KBM-7 (cell line): ENCODE results near the gene QKI.

ENCODE experiments used
- DNase-seq: peaks from one replicate; pipeline ENCODE4 v3.0.0-alpha.2; 2015
- in situ Hi-C: fragments of 300-500 bp; cut with MboI; formaldehyde crosslinking; loops from 2 replicates; pipeline ENCODE4 v1.14.3; 2020; ENCODE audit warnings: low sequenced_read_pairs, low pct_unique_long_range_greater_than_20kb, mixed read lengths

The QKI gene

DNA sequence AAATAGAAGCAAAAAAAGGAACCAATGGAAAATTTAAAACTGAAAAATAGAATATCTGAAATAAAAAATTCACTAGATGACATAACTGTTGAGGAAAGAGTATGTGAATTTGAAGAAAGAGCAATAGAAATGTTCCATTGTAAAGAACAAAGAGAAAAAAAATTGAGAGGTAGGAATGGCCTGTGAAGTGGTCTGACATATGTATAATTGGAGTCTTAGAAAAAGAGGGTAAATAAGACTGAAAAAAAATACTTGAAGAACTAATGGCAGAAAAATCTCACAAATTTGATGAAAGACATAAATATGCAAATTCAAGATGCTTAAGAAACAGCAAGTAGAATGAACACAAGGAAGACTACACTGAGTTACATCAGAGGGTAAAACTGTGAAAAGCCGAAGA is 93.4 kb downstream of the QKI start:
- DNase-seq = peak; percentile 26

DNA sequence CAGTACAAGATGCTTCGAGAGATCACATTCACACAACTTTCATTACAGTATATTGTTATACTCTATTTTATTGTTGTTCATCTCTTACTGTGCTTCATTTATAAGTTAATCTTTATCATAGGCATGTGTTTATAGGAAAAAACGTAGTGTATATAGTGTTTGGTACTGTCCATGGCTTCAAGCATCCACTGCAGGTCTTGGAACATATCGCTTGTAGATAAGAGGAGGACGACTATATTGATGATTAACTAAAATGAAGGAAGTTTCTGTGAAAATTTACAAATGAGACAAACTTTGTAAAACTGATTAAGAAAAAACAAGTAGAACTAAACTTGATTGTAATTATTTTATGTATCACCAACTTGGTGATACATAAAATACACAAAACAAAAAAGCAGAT is 98.5 kb downstream of the QKI start:
- no peak for DNase-seq
- in situ Hi-C loops = no loop called here

More for the DNA sequence above, 93.4 kb downstream of the QKI start:
- in situ Hi-C loops = no loop called here

DNA sequence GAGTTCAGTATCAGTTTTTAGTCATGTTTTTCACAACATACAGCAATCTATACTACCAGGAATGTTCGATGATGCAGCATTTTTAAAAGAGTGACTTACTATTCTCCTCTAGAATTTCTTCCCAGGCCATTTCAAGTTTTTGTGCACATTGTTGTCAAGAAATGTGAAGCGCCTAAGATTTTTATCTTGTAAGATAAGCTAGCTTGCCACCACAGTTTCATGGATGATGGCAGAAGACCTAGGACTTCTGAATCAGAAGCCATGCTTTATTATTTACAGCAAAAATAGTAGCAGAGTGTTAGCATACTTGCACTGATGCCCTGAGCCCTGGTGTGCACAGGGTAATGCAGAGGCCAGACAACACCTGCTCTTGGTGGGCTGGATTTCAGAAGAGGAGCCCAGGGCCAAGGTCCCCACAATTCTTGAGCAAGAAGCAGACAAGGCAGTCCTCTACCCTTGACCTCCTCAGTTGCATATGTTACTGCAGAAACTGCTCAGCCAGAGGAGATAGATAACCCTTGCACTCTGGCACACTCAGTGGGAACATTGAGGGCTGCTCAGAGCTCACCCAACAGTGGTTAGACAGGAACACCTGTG is 99.2 kb downstream of the QKI start:
- in situ Hi-C loops = no loop called here
- DNase-seq = no peak

DNA sequence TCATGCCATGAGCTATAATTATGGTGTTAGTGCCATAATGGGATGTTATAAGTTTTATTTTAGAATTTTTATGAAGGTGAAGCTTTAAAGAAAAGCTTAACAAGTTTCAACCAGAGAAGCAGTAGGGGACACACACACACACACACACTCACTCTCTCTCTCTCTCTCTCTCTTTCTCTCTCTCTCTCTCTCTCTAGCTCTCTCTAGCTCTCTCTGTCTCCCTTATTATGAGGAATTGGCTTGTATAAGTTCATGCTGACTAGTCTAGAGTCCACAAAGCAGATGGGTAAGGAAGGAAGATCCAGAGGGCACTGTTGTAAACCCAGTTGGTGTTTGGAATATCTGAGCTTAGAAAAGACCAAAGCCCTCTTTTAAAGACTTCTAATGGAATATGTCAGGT is 102.4 kb downstream of the QKI start:
- DNase-seq = no peak
- in situ Hi-C loops = no loop called here

DNA sequence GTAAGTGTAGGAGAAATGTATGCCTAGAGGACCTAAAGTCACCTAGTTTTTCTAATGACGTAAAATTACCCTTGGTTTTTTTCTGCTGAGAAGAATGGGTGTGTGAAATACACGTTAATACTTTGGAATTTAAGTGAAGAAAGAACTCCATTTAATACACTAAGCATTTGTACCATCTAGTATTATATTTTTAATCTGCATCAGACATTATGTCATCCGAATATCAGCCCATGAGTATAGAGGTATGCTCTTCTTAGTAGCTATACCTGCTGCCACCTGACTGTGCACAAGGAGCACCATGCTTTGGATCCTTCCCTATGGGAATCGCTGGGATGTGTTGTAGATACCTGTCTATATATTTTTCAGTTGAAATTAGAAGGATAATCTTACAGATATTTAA is 106.4 kb downstream of the QKI start:
- DNase-seq = no peak
- in situ Hi-C loops = no loop called here

DNA sequence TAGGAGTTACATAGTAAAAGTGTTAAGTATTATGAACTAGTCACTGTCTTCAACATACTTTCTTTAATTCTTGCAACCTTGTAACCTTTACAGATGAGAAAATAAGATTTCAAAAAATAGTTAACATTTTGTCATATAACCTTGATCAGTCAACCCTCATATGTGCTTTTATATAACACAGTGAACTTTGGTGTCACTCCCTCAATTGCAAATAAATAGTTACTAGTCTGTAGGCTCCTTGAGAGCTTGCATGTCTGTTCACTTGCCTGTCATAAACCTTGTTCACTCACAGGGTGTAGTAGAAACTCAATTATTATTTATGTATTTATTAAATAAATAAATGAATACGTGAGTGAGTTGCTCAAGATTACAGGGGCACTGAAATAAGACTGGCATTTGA is 107.5 kb downstream of the QKI start:
- no peak for DNase-seq
- in situ Hi-C loops = no loop called here

DNA sequence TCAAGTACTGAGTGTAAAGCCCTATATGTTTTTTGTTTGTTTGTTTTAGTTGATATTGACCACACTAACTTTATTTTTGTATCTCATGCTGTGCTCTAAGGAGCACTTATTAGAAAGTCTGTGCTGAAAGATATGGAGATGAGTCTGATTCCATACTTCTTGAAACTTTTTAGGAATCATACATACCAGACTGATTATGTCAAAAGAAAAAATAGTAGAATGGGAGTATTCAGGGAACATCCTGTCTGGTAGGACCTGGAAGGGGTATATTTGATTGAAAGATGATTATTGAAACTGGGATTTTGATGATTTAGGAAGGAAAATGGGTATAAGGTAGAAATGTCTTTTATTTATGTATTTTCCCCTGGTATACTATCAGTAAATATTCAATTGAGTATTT is 111.4 kb downstream of the QKI start:
- DNase-seq = no peak
- in situ Hi-C loops = no loop called here

DNA sequence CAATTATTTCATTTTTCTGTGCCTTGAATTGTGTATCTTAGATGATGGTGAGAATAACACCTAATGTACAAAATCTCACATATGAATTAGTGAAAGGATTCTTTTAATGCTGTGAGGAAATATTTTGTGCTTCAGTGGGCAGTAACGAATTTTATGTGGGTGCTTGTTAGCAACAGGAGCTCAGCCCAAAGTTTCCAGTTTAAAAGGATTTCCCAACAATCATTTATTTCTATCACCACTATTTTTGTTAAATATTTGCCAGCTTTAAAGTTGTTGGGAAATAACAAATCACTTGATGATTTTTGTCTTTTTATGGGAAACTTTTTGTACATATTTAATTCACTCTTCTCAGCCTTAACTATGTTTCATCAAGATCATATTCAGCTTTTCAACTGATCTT is 111.8 kb downstream of the QKI start:
- no peak for DNase-seq
- in situ Hi-C loops = no loop called here

DNA sequence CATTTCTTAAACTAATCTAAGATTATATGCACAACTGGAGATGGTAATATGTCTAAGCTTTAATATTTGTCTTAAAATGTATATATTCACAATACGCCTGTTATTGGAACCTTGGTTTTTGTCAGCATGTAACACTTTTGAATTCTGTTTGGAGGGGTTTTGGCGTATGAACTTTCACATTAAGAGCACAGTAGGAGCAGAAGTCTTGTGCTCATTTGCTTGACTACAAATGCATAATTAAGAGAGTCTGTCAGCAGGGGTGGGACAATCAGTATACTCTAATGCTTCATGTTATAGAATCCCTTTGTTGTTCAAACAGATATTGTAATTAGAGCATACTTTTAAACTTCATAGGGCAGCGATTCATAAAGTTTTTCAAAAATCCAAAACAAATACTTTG is 112.8 kb downstream of the QKI start:
- in situ Hi-C loops = no loop called here
- DNase-seq = no peak

DNA sequence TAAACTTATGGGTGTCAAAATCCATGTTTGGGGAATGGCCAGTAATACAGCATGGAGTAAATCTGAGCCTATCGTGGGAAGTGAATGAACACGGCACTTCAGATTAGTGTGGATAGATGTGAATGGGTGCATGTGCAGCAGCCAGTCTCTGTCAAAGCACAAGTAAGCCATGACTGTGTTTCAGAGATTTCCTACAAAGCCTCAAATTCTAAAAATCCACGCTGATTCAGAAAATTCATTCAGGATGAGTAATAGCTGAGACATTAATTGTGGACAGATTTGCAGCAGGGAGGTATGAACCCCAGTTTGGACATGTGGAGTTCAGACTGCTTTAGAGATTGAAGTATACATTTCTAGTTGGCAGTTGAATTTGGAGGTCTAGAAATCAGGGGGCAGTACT is 115.1 kb downstream of the QKI start:
- in situ Hi-C loops = no loop called here
- no peak for DNase-seq

DNA sequence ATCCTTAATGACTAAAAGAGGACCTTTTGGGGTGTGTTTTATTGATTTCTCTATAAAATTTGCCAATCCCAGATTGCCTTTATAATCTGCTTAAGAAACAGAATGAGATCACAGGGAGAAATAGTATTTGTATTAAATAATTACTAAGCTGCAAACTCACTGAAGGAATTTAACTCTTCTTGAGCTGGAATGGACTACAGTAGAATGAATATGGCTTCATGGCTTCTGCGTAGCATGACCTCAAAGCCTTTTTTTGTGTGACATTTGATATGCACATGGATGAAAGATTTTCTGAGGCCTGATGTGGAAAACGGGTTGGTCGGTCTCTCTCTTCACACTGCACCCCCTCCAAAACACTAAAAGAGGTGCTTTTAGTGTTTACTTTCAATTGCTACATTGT is 115.9 kb downstream of the QKI start:
- no peak for DNase-seq
- in situ Hi-C loops = no loop called here

DNA sequence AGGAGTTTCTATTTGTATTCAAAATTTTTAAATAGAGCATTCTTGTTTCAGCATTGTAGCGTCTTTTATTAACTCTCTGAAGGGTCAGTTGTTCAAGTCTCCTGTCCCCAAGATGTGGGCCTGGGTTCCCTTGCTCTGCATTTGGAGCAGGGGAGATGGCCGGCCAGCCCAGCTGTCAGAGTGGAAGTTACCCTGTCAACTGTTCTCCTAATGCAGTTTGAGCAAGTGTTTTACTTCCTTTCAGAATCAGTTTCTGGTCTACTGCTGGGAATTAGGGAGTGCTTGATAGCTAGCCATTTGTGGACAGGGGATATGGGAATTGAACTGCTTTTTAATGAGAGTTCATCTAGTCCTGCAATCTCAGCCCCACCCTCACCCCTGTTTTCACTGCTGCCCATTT is 116.6 kb downstream of the QKI start:
- DNase-seq = no peak
- in situ Hi-C loops = no loop called here

DNA sequence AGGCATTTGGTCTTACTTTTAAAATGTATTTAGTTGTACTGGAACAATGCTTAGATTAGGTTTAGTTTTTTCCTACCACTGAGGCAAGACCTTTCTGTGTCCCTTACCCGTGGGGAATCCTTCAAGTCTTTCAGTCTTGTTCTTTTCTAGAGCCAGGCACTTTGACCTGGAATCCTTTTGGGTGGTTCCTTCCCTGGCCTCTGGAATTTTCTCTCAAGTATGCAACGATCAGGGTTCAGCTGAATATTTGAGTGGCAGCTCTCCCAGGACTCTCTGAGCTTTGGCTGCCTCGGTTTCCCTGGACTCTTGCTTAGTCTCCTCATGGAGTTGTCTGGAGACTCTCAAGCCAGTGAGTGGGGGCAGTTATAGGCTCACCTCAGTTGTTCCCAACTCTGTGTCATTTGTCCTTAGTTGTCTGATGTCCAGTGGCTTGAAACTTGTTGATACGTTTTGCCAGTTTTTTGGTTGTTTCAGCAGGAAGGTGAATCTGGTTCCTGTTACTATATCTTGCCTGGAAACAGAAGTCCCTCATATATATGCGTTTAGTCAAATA is 118.1 kb downstream of the QKI start:
- DNase-seq = no peak
- in situ Hi-C loops = no loop called here

DNA sequence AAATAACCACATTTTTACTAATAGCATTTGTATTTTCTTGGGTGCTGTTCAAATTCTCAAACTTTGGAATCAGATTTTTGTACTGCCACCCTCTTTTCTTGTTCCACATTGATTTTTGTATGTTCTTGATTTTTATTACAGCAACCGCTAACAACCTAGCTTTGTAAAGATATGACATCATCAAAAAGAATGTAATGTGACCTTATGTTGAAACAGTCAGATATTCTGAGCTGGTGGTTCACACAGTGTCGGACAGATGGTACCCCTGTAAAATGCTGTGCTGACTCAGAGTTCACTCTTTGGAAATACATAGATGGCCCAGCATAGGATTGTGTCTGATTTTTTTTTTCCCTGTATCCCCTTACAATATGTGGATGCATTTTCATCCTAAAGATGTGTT is 118.9 kb downstream of the QKI start:
- in situ Hi-C loops = no loop called here
- DNase-seq = no peak

DNA sequence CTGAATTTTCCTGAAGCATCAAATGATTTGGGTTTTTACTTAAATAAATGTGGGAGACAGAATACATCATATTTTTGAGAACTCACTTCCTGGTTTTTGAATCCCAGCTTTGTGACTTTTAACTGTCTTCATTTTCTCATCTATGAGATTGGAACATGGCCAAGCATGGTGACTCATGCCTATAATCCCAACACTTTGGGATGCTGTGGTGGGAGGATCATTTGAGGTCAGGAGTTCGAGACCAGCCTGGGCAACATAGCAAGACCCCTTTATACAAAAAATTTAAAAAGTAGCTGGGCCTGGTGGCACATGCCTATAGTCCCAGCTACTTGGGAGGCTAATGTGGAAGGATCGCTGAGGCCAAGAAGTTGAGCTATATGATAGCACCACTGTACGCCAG is 122.3 kb downstream of the QKI start:
- DNase-seq = no peak
- in situ Hi-C loops = no loop called here

DNA sequence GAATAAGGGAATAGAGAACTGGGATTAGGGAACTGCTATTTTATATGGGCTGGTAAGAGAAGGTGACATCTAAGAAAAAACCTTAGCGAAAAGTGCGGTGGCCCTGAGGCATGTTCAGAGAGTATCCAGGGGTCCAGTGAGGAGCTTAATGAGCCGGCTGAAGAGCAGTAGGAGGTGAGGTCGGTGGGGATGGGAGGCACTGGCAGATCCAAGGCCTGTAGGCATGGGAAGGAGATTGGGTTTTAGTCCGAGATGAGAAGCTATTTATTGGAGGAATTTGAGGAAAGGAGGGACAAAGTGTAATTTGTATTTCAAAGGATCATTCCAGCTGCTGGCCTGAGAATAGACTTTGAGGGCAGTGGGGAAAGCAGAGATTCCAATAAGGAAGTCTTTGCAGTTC is 123.8 kb downstream of the QKI start:
- DNase-seq = no peak
- in situ Hi-C loops = no loop called here

DNA sequence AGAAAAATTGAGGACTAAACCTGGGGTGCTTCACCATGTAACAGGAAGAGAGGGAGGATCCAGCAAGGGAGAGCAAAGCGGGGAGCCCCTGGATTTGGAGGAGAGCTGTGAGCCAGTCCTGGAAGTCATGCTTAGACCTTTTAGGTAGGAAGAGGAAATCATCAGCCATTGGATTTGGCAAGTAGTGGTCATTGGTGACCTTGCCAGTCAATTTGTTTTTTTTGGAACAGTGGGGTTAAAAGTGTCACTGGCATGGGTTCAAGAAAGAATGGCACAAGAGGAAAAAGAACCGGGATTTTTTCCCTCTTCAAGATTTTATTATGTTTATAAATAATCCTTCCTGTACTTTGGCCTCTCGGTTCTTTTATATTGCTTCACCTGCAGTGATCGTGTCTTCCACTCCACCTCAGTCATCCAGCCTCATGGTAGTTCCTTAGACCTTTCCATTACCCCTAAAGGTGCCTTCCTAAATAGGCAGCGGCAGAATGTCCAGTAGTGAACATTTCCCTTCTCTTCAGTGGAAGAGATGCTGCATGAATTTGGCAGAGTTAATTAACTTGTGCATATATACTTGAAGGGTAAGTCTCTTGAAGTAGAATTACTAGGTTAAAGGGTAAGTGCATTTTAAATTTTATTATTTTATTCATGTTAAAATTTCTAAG is 124.7 kb downstream of the QKI start:
- in situ Hi-C loops = no loop called here
- DNase-seq = no peak

DNA sequence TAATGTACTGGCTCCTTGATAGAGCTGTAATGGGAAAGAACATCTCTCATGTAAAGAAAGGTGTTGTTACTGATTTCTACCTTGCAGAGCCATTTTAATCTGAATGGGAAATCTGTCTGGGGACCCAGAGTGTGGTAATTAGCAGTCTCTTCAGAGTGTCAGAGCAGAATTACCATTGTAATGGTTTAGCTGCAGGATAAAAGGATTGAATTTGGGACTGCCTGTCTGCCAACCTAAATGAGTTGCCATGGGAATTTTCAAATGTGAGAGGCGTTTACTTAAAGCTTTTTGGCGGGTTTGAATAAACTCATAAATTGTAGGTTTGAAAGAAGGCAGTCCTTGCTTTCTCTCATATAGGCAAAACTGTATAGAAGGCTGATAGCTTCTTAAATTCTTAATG is 128.8 kb downstream of the QKI start:
- DNase-seq = no peak
- in situ Hi-C loops = no loop called here

DNA sequence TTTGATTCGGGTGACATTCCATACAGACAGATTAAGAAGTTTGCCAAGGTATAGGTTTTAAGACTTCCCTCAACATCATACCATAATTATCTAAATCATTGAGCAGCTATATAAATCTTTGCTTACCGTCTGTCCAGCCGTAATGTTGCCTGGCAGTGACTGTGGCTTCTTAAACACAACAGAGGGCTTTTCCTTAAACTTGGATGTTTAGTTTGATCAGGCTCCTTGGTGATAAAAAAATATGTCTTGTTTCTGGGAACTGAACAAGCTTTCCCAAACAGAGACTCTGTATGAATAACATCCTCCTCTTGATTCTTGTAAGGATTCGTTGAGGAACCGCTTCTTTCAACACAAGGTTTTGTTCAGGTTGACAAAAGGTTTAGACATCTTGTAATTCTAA is 130.9 kb downstream of the QKI start:
- no peak for DNase-seq
- in situ Hi-C loops = no loop called here

DNA sequence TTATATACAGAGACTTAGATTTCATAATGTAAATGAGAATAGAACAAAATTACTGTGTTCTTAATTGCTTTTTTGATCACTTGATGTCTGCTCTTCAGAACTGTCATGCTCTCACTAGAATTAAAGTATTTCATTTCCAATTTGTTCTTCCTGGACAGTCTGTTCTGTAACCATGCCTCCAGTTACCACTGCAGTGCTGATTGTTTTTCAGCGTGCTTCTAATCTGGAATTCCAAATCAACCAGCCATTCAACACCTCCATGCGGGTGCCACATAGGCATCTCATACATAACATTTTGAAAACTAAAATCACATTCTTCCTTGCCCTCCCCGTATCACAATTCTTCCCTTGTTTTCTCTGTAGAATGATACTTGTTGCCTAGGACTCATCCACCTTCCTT is 132.8 kb downstream of the QKI start:
- DNase-seq = no peak
- in situ Hi-C loops = no loop called here

DNA sequence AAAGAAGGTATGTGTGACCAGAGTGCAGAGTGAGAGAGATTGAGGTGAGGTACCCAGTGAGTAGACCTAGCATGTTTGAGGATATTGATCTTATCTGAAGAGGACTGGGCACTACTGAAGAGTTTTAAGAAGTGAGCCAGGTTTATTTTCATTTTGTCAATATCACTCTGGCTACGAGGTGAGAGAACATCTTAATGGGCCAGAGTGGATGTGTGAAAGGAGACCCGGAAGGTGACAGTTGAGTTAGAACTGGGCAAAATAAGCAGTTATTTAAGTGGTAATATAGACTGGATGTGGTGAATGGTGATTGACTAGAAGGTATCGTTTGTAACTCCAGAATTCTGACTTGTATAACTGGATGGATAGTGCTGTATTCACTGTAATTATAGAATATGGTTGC is 134.1 kb downstream of the QKI start:
- in situ Hi-C loops = no loop called here

More for the DNA sequence above, 134.1 kb downstream of the QKI start:
- DNase-seq = no peak
